WTC11 (cell line): ENCODE data around the gene GRIPAP1.

Experiments
- CBFB ChIP-seq: sonication (generic); formaldehyde crosslinking; IDR thresholded peaks from 2 replicates; pipeline ENCODE4 v1.8.1; 2022; ENCODE audit warnings: mild to moderate bottlenecking, low read depth, missing genetic modification reagents
- JUN ChIP-seq: sonication (generic); formaldehyde crosslinking; IDR thresholded peaks from 2 replicates; pipeline ENCODE4 v1.8.0; 2023; ENCODE audit warnings: mild to moderate bottlenecking, missing genetic modification reagents
- ZSCAN18 ChIP-seq: fragments of 250-450 bp; sonication (Bioruptor Pico); IDR thresholded peaks from 2 replicates; pipeline ENCODE4 v2.1.2; 2022; ENCODE audit warnings: mild to moderate bottlenecking, moderate library complexity
- TF ChIP-seq, protein P1 (sequence below): fragments of 200-600 bp; IDR thresholded peaks from 2 replicates; pipeline ENCODE4 v1.8.0; 2022; ENCODE audit warnings: antibody characterized with exemption
- TF ChIP-seq, protein P2 (sequence below): sonication (generic); formaldehyde crosslinking; IDR thresholded peaks from 2 replicates; pipeline ENCODE4 v1.8.0; 2022; ENCODE audit warnings: mild to moderate bottlenecking, missing genetic modification reagents

GRCh38 chrX:48923771-48924170, 78.3 kb downstream of the GRIPAP1 start:
- TF ChIP-seq ZSCAN18 (CRISPR knock-in tag) (no peak), CBFB (no peak), JUN (CRISPR knock-in tag) (no peak)
- TF ChIP-seq, protein P1, sequence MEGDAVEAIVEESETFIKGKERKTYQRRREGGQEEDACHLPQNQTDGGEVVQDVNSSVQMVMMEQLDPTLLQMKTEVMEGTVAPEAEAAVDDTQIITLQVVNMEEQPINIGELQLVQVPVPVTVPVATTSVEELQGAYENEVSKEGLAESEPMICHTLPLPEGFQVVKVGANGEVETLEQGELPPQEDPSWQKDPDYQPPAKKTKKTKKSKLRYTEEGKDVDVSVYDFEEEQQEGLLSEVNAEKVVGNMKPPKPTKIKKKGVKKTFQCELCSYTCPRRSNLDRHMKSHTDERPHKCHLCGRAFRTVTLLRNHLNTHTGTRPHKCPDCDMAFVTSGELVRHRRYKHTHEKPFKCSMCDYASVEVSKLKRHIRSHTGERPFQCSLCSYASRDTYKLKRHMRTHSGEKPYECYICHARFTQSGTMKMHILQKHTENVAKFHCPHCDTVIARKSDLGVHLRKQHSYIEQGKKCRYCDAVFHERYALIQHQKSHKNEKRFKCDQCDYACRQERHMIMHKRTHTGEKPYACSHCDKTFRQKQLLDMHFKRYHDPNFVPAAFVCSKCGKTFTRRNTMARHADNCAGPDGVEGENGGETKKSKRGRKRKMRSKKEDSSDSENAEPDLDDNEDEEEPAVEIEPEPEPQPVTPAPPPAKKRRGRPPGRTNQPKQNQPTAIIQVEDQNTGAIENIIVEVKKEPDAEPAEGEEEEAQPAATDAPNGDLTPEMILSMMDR: no peak
- TF ChIP-seq, protein P2, sequence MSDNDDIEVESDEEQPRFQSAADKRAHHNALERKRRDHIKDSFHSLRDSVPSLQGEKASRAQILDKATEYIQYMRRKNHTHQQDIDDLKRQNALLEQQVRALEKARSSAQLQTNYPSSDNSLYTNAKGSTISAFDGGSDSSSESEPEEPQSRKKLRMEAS: no peak
